B cell (primary cell): ENCODE measurements around the gene HAND2. TPM values are rescaled to one million over a fixed set of nuclear protein-coding genes. Genes with fewer than 3 reads are reported as not detected.

Experiments
- ATAC-seq: fragments of 200-7000 bp; cut with Tn5 transposase; one replicate; pipeline ENCODE4 v1.10.0; 2021; ENCODE audit warnings: low read depth, mild to moderate bottlenecking, moderate number of reproducible peaks, moderate library complexity
- CTCF ChIA-PET: fragments of 350-600 bp; sonication (Branson Sonifier 250); formaldehyde crosslinking; loops from one replicate; lab custom pipeline; 2021; ENCODE audit warnings: antibody characterized with exemption, inconsistent platforms; lab: Charles Lee
- POLR2A ChIA-PET: fragments of 350-600 bp; sonication (Branson Sonifier 250); formaldehyde crosslinking; loops from one replicate; lab custom pipeline; 2021; ENCODE audit warnings: antibody characterized with exemption; lab: Charles Lee
- DNase-seq: peaks from one replicate; pipeline ENCODE4 v3.0.0; 2013
- H2AFZ ChIP-seq: 2 replicates; pipeline ENCODE4 v1.6.1; 2012; ENCODE audit warnings: mild to moderate bottlenecking, low read depth, low read length; ENCODE audit not compliant: insufficient read depth, poor library complexity, severe bottlenecking
- H3K27ac ChIP-seq, 2 donors: 1 replicate in 1 of 2; 2 replicates in 1 of 2; pipeline ENCODE4 v1.5.1; 2012 to 2013; ENCODE audit warnings: low read length in 2 of 2, mild to moderate bottlenecking in 2 of 2, moderate library complexity in 1 of 2
- H3K27me3 ChIP-seq, 4 experiments: fragments of 200-600 bp in 1 of 4; sonication (generic) in 1 of 4; replicated peaks in 1 of 4; 1 replicate in 2 of 4; 2 replicates in 2 of 4; pipeline versions ENCODE4 v1.6.1 to v1.7.0; 2013 to 2016; ENCODE audit warnings: low read length in 3 of 4, mild to moderate bottlenecking in 2 of 4, mixed read lengths in 1 of 4, moderate library complexity in 1 of 4; ENCODE audit not compliant: insufficient read depth in 4 of 4, control insufficient read depth in 3 of 4; ENCODE audit errors: control extremely low read depth in 1 of 4
- H3K36me3 ChIP-seq, 2 experiments: replicated peaks in 1 of 2; 1 replicate in 1 of 2; 2 replicates in 1 of 2; pipeline versions ENCODE4 v1.6.1 to v1.7.1; 2013; ENCODE audit warnings: low read length in 1 of 2; ENCODE audit not compliant: insufficient read depth in 2 of 2, control insufficient read depth in 1 of 2; ENCODE audit errors: control extremely low read depth in 1 of 2, extremely low read depth in 1 of 2
- H3K4me1 ChIP-seq, 2 donors: fragments of 200-600 bp in 1 of 2; sonication (generic) in 1 of 2; 1 replicate in 1 of 2; 2 replicates in 1 of 2; pipeline versions ENCODE4 v1.5.1 to v1.6.1; 2013 to 2017; ENCODE audit warnings: low read length in 2 of 2; ENCODE audit not compliant: control insufficient read depth in 2 of 2, insufficient read depth in 2 of 2
- H3K4me2 ChIP-seq: replicated peaks from 2 replicates; pipeline ENCODE3; 2012; ENCODE audit warnings: mild to moderate bottlenecking, low read depth, low read length; ENCODE audit not compliant: poor library complexity, severe bottlenecking
- H3K4me3 ChIP-seq, 5 experiments: fragments of 200-600 bp in 1 of 5; sonication (generic) in 1 of 5; 1 replicate in 3 of 5; 2 replicates in 2 of 5; pipeline versions ENCODE4 v1.5.1 to v1.7.0; 2011 to 2016; ENCODE audit warnings: low read length in 4 of 5, mild to moderate bottlenecking in 4 of 5, low read depth in 2 of 5, control low read depth in 1 of 5, moderate library complexity in 1 of 5; ENCODE audit not compliant: insufficient read depth in 1 of 5; ENCODE audit errors: control extremely low read depth in 1 of 5, extremely low read depth in 1 of 5
- H3K79me2 ChIP-seq: fragments of 200-600 bp; sonication (generic); one replicate; pipeline ENCODE4 v1.6.0; 2016; ENCODE audit warnings: low read length; ENCODE audit not compliant: control insufficient read depth, insufficient read depth
- H3K9ac ChIP-seq: fragments of 200-600 bp; sonication (generic); 2 replicates; pipeline ENCODE4 v1.6.1; 2017; ENCODE audit warnings: mild to moderate bottlenecking, low read length, moderate library complexity
- H3K9me3 ChIP-seq, 3 donors: one replicate each; pipeline versions ENCODE4 v1.6.1 to v1.7.1; 2013; ENCODE audit warnings: low read length in 2 of 3; ENCODE audit not compliant: control insufficient read depth in 2 of 3, insufficient read depth in 1 of 3; ENCODE audit errors: control extremely low read depth in 1 of 3
- H4K20me1 ChIP-seq: 2 replicates; pipeline ENCODE4 v1.6.0; 2012; ENCODE audit warnings: mild to moderate bottlenecking, low read length; ENCODE audit not compliant: insufficient read depth, control insufficient read depth, poor library complexity, severe bottlenecking
- H3K27ac Mint-ChIP-seq: one replicate; pipeline ENCODE4 v1.8.0; 2021; ENCODE audit warnings: mixed read lengths
- H3K27me3 Mint-ChIP-seq: one replicate; pipeline ENCODE4 v1.8.0; 2021; ENCODE audit warnings: mixed read lengths
- H3K4me1 Mint-ChIP-seq: one replicate; pipeline ENCODE4 v1.8.0; 2021; ENCODE audit warnings: mixed read lengths
- H3K4me3 Mint-ChIP-seq: one replicate; pipeline ENCODE4 v1.8.0; 2021; ENCODE audit warnings: mixed read lengths
- H3K9me3 Mint-ChIP-seq: one replicate; pipeline ENCODE4 v1.8.0; 2022; ENCODE audit warnings: mixed read lengths; ENCODE audit not compliant: insufficient read depth
- EZH2 ChIP-seq: IDR thresholded peaks from 2 replicates; pipeline ENCODE4 v1.6.1; 2012; ENCODE audit warnings: borderline replicate concordance, low read depth, mild to moderate bottlenecking, moderate library complexity, low read length; ENCODE audit not compliant: insufficient read depth, poor library complexity, severe bottlenecking
- WGBS: methylation state at CpG from one replicate; pipeline ENCODE4 v1.1.5; 2013; ENCODE audit warnings: missing lambda C conversion rate; ENCODE audit not compliant: insufficient coverage; 5-methylcytosine and 5-hydroxymethylcytosine counted together
- intact Hi-C: fragments of 100-400 bp; cut with micrococcal nuclease; formaldehyde crosslinking; loops from one replicate; pipeline ENCODE4 v1.10.0; 2022
- polyA plus RNA-seq: library from polyadenylated mRNA; depleted of rRNA; stranded (reverse); fragments of >200 nt; gene quantifications from 2 replicates; pipeline ENCODE4 v1.2.3, GENCODE V29; 2012
- total RNA-seq, 2 donors: library from RNA; stranded (reverse); fragments of 120-200 nt in 1 of 2; gene quantifications; 1 replicate in 1 of 2; 2 replicates in 1 of 2; pipeline versions ENCODE4 v1.2.3 to v1.2.4, GENCODE V29; 2013 to 2022
- TF ChIP-seq, protein P1 (sequence below): fragments of 200-600 bp; IDR thresholded peaks from one replicate; pipeline ENCODE4 v1.8.0; 2022; ENCODE audit warnings: antibody characterized with exemption, mild to moderate bottlenecking

Gene HAND2
- total and polyA plus RNA-seq, 2 donors (not counting 1 experiment from before 2014, with no cell fraction given): not detected

DNA sequence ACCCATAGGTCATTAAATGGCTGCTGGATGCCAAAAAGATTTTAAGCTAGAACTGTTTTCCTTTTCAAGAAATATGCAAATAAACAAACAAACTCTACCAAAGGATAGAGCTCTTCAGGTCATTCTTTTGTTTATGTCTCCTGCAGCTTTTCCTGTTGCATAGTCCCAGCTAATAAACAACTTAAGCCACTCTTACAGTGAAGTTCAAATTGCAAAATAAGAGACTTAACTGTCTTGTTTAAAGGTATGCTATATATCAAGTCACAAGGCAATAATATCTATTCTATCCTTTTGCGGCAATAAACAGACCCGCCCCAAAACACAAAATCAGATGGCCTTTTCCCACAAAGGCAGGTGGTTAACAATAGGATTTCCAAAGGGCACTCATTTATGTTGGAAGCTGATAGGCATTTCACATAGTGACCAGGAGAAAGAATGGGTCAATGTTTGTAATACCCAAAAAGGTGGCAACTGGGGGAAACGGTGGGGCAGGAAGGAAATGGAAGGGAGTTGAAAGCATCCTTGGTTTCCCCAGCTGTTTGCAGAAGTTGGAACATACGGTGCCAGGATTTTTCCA, 15.3 kb downstream of the HAND2 start:
- peaks cover 6% of the 10 kb centered on the region for H3K4me1 Mint-ChIP-seq
- ChIA-PET CTCF (interaction anchor here (1.2 kb wide), 1 partner anchor 9 kb away, joined by 3 read pairs; no protein-coding TSS in a partner anchor), POLR2A (no interaction called here)
- Histone ChIP-seq H3K4me2 (no peak overlapping the region), H3K36me3 (no peaks in the 10 kb centered on the region), H3K27me3 (peaks cover 0 to 79% (median 71%) of the 10 kb centered on the region in 4 experiments), H3K4me3 (no peak overlapping the region), H2AFZ (no peak overlapping the region), H3K9me3 (peaks cover 5 to 46% (median 13%) of the 10 kb centered on the region in 3 donors), H3K79me2 (no peaks in the 10 kb centered on the region), H3K27ac (no peak overlapping the region), H3K4me1 (peaks cover 6 to 14% of the 10 kb centered on the region in 2 donors), H3K9ac (no peak overlapping the region), H4K20me1 (no peaks in the 10 kb centered on the region)
- no peak overlapping the region for H3K4me3 Mint-ChIP-seq
- no peak overlapping the region for H3K27ac Mint-ChIP-seq
- DNase-seq (no peak), ATAC-seq (no peak)
- peaks cover 69% of the 10 kb centered on the region for H3K27me3 Mint-ChIP-seq
- intact Hi-C loops: no loop called here
- 0% methylated on average over 1 of the region's 4 CpGs for WGBS
- TF ChIP-seq EZH2: no peak
- TF ChIP-seq, protein P1, sequence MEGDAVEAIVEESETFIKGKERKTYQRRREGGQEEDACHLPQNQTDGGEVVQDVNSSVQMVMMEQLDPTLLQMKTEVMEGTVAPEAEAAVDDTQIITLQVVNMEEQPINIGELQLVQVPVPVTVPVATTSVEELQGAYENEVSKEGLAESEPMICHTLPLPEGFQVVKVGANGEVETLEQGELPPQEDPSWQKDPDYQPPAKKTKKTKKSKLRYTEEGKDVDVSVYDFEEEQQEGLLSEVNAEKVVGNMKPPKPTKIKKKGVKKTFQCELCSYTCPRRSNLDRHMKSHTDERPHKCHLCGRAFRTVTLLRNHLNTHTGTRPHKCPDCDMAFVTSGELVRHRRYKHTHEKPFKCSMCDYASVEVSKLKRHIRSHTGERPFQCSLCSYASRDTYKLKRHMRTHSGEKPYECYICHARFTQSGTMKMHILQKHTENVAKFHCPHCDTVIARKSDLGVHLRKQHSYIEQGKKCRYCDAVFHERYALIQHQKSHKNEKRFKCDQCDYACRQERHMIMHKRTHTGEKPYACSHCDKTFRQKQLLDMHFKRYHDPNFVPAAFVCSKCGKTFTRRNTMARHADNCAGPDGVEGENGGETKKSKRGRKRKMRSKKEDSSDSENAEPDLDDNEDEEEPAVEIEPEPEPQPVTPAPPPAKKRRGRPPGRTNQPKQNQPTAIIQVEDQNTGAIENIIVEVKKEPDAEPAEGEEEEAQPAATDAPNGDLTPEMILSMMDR: no peak
- H3K9me3 Mint-ChIP-seq: no peaks in the 10 kb centered on the region

DNA sequence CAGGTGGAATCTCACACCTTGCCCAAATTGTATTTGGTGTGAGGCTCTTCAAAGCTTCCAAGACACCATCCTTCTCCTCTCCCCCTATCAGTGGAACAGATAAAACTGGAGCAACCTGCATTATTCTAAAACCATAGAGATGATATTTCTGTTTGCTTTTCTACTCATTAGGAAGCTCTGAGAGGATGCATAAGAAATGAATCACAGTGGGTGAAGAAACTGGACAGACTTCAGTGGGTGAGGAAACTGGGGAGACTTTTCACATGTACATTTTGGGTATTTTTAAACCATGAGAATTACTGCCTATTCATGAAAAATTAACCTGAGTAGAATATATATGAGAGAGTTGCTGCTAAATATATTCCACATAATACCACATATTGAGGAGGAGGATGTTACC, 16.4 kb downstream of the HAND2 start:
- no peak for TF ChIP-seq EZH2
- TF ChIP-seq, protein P1: no peak
- CTCF ChIA-PET: no interaction called here

More for the DNA sequence above, 16.4 kb downstream of the HAND2 start:
- Histone ChIP-seq H2AFZ (no peak overlapping the region), H3K79me2 (no peaks in the 10 kb centered on the region), H3K9me3 (peaks cover 5 to 49% (median 13%) of the 10 kb centered on the region in 3 donors), H3K36me3 (no peaks in the 10 kb centered on the region), H3K4me2 (no peak overlapping the region), H3K27ac (no peak overlapping the region), H4K20me1 (no peaks in the 10 kb centered on the region), H3K9ac (no peak overlapping the region), H3K4me3 (no peak overlapping the region), H3K4me1 (peaks cover 14 to 18% of the 10 kb centered on the region in 2 donors), H3K27me3 (peaks cover 0 to 77% (median 67%) of the 10 kb centered on the region in 4 experiments)
- ATAC-seq: no peak
- peaks cover 64% of the 10 kb centered on the region for H3K27me3 Mint-ChIP-seq
- POLR2A ChIA-PET: no interaction called here
- H3K27ac Mint-ChIP-seq: no peak overlapping the region
- no peak overlapping the region for H3K4me3 Mint-ChIP-seq
- no peaks in the 10 kb centered on the region for H3K9me3 Mint-ChIP-seq
- H3K4me1 Mint-ChIP-seq: peaks cover 11% of the 10 kb centered on the region
- no peak for DNase-seq
- intact Hi-C loops: no loop called here
